ENCODE results near the gene NELFE.
A peak's percentile ranks its signal among the peaks of the same experiment; 100 is the strongest.
"Not testable (repeated sequence)": the region's sequence is repeated elsewhere in the genome, so short reads cannot be mapped to it uniquely, and the experiment has no call there.

Gene NELFE

DNA sequence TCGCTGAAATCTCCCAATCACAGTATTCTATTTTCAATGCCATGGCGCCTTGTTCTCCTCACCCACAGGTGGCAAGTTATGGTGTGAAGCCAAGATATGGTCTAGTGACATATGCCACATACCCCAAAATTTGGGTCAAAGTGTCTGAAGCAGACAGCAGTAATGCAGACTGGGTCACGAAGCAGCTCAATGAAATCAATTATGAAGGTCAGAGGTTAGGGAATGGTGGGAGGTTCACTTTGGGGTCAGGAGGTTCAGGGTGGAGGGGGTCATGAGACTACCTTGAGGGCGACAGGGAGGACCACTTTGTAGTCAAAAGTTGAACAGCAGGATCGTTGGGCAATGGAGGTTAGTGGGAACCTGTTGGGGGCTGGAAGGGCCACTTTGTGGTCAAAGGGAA is 10.5 kb downstream of the NELFE start:
- no peak for DNase-seq

GRCh38 chr6:31947864-31948263 is 10.9 kb downstream of the NELFE start:
- DNase-seq = no peak

DNA sequence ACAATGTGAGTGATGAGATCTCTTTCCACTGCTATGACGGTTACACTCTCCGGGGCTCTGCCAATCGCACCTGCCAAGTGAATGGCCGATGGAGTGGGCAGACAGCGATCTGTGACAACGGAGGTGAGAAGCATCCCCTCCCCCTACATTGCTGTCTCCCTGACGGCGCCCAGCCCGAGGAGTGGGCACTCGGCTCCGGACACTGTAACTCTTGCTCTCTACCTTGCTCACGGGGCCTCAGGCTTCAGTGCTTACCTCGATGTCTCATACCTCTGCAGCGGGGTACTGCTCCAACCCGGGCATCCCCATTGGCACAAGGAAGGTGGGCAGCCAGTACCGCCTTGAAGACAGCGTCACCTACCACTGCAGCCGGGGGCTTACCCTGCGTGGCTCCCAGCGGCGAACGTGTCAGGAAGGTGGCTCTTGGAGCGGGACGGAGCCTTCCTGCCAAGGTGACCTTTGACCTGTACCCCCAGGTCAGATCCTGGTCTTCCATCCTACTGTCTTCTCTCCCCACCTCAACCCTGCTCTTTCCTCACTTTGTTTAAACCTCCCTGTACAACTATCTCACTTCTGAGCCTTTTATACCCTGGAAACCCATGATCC is 11.6 kb downstream of the NELFE start:
- no peak for DNase-seq

DNA sequence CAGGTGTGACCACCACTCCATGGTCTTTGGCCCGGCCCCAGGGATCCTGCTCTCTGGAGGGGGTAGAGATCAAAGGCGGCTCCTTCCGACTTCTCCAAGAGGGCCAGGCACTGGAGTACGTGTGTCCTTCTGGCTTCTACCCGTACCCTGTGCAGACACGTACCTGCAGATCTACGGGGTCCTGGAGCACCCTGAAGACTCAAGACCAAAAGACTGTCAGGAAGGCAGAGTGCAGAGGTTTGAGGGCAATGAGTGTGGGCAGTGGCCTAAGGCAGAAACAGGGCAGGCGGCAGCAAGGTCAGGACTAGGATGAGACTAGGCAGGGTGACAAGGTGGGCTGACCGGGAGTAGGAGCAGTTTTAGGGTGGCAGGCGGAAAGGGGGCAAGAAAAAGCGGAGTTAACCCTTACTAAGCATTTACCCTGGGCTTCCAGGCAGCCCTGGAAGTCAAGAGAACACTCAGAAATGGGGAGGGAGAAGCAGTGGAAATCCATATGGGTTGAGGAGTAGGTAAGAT is 12.3 kb downstream of the NELFE start:
- no peak for DNase-seq

- DNase-seq = no peak
These were observed 13.0 kb downstream of the NELFE start, which contains the start of gene CFB for GRCh38 chr6:31945507-31946369. CFB (plus strand) TSS chr6:31946095; CDS start chr6:31946222, 127 bp downstream.

DNA sequence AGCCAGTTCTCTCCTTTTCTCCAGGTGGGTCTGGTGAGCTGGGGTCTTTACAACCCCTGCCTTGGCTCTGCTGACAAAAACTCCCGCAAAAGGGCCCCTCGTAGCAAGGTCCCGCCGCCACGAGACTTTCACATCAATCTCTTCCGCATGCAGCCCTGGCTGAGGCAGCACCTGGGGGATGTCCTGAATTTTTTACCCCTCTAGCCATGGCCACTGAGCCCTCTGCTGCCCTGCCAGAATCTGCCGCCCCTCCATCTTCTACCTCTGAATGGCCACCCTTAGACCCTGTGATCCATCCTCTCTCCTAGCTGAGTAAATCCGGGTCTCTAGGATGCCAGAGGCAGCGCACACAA is 13.6 kb downstream of the NELFE start:
- DNase-seq = no peak

GRCh38 chr6:31943742-31944141 is 15.0 kb downstream of the NELFE start:
- DNase-seq = no peak

GRCh38 chr6:31940256-31940664 is 18.5 kb downstream of the NELFE start:
- no peak for DNase-seq

GRCh38 chr6:31935823-31936222 is 22.9 kb downstream of the NELFE start:
- DNase-seq = no peak

DNA sequence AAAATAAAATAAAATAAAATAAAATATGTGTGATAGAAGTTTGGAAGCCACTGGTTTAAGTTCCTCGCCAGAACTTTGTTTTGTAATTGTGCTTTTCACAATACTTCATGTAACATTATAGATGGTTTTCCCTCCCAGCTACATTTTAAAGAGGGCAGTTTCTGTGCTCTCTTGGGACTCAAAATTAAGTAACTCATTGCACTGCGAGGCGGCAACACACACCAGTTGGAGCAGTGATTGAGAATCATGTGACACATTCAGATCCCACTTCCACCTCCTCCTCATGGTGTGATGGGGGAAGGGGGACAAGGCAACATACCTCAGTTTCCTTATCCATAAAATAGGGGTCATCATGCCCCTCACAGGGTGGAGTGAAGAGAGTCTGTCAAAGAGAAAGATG is 23.8 kb downstream of the NELFE start:
- DNase-seq = no peak

GRCh38 chr6:31933537-31933936 is 25.2 kb downstream of the NELFE start:
- DNase-seq = no peak

- not testable (repeated sequence) for DNase-seq
These were observed 26.6 kb downstream of the NELFE start for GRCh38 chr6:31932137-31932536.

DNA sequence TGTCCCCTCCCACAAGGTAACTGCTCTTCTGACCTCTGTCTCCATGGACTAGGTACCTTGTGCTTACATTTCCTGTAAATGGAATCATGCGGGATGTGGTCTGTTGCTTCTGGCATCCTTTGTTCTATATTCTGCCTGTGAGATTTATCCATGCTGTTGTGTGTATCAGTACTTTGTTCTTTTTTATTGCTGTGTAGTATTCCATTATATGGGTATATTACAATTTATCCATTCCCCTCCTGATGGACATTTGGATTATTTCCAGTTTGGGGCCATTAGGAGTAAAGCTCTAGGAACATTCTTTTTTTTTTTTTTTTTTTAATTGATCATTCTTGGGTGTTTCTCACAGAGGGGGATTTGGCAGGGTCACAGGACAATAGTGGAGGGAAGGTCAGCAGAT is 27.8 kb downstream of the NELFE start:
- no peak for DNase-seq

DNA sequence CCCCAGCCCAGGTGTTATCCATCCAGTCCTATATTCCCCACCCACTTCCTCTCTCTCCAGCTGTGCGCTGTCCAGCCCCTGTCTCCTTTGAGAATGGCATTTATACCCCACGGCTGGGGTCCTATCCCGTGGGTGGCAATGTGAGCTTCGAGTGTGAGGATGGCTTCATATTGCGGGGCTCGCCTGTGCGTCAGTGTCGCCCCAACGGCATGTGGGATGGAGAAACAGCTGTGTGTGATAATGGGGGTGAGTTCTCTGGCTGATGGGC is 30.2 kb downstream of the NELFE start:
- no peak for DNase-seq

- no peak for DNase-seq
These were observed 30.7 kb downstream of the NELFE start for GRCh38 chr6:31927863-31928671.

- DNase-seq = no peak
These were observed 31.4 kb downstream of the NELFE start, which contains the start of gene C2 for GRCh38 chr6:31927242-31927862. C2 (plus strand) TSS chr6:31927717; CDS start chr6:31927753, 36 bp downstream.

GRCh38 chr6:31922942-31923341 is 35.8 kb downstream of the NELFE start:
- peak; percentile 15 to 41 for DNase-seq

DNA sequence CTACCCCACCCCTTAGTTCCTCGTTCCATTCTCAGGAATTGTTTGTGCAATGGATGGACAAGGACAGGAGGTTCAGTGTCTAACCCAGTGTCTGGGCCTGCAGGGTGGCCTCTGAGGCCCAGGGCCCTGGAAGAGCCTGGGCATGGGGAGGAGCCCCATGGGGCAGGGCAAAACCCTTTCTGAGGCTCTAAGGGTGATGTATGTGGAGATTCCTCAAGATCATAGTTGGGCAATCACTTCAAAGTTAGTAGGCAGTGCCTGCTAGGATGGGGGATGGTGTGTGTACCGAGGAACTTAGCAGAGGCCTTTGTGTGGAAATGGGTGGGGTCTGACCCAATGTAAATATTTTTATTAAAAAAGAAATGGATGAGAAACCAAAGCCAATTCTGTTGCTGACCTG is 38.0 kb downstream of the NELFE start:
- no peak for DNase-seq

DNA sequence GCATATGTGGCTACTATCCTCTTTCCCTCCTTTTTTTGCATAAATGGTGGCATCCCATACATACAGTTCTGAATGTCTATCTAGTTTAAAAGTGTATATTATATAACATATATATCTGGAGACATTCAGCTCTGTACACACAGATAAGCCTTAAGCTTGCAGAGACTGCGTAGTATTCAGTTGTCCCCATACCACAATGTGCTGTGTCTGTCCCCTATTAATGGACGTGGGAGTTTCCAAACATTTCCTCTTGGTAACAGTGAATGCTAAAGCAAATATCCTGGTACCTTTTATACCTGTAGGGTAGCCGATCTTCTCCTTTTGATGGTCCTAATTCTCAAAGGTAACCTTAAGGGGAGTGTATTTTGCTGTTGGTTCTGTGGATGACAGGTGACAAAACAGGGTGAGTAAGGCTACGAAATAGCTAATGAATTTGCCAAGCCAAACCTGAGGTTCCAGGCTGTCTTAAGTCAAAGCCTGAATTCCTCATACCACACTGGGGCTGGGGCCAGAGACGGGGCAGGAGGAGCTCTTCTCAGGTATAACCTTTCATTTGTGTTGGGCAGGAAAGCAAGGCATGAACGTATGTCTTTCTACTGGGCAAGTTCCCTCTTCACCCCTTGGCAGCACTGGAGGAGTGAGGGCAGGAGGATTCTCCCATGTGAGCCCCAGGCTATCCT is 39.0 kb downstream of the NELFE start:
- DNase-seq = no peak

GRCh38 chr6:31918069-31918720 is 40.6 kb downstream of the NELFE start:
- DNase-seq = no peak

- DNase-seq = no peak
These were observed 43.0 kb downstream of the NELFE start for GRCh38 chr6:31915756-31916155.

DNA sequence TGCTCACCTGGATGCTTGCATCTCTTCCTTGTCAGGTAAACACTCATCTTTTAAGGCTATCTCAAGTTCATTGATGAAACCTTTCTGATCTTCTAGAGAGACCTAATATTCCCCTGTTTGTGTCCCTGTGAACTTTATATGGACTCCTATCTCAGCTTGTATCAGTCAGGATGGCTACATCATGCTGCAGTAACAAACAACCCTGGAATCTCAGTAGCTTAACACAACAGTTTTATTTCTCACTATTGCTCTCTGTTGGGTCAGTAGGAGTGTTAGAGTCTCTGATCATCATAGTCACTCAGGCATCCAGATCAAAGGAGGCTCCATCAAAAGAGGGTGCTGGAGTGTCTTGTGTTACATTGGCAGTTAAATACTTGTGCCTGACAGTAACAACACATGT is 43.4 kb downstream of the NELFE start:
- no peak for DNase-seq

All from Kasumi-1 (cell line).